ENCODE data around the gene KMT2A.
"Not testable (repeated sequence)": the region's sequence is repeated elsewhere in the genome, so short reads cannot be mapped to it uniquely, and the experiment has no call there.

KMT2A gene

GRCh38 chr11:118415062-118415738 is 21.1 kb upstream of the KMT2A start:
- Mint-ChIP-seq H3K4me3 (no peak overlapping the region), H3K27me3 (no peaks in the 10 kb centered on the region), H3K9me3 (no peaks in the 10 kb centered on the region), H3K36me3 (ENCODE audit: insufficient read depth) (peaks cover 14% of the 10 kb centered on the region), H3K4me1 (peaks cover 4% of the 10 kb centered on the region), H3K27ac (ENCODE audit: low read depth) (no peak overlapping the region)
- ATAC-seq (replicated peaks; ENCODE audit: extremely low read depth, poor library complexity, severe bottlenecking) (no peak), DNase-seq (ENCODE audit: low spot score in 2 of 2) (no peak)

GRCh38 chr11:118415739-118416068 is 20.6 kb upstream of the KMT2A start:
- no peak for ATAC-seq (replicated peaks; ENCODE audit: extremely low read depth, poor library complexity, severe bottlenecking)
- no peak overlapping the region for H3K27ac Mint-ChIP-seq (ENCODE audit: low read depth)
- no peak overlapping the region for H3K4me3 Mint-ChIP-seq
- H3K4me1 Mint-ChIP-seq = peaks cover under 1% of the 10 kb centered on the region
- H3K27me3 Mint-ChIP-seq = no peaks in the 10 kb centered on the region
- peaks cover 13% of the 10 kb centered on the region for H3K36me3 Mint-ChIP-seq (ENCODE audit: insufficient read depth)
- no peaks in the 10 kb centered on the region for H3K9me3 Mint-ChIP-seq
- no peak for DNase-seq (ENCODE audit: low spot score in 2 of 2)

- H3K36me3 Mint-ChIP-seq (ENCODE audit: insufficient read depth) = not testable (repeated sequence)
These were observed 19.4 kb upstream of the KMT2A start for GRCh38 chr11:118416900-118417299.

GRCh38 chr11:118417801-118418200 is 18.5 kb upstream of the KMT2A start:
- H3K36me3 Mint-ChIP-seq (ENCODE audit: insufficient read depth) = peaks cover 7% of the 10 kb centered on the region
- H3K4me3 Mint-ChIP-seq = no peak overlapping the region
- no peaks in the 10 kb centered on the region for H3K9me3 Mint-ChIP-seq
- no peaks in the 10 kb centered on the region for H3K4me1 Mint-ChIP-seq
- H3K27me3 Mint-ChIP-seq = no peaks in the 10 kb centered on the region
- no peak for ATAC-seq (replicated peaks; ENCODE audit: extremely low read depth, poor library complexity, severe bottlenecking)
- no peak for DNase-seq (ENCODE audit: low spot score in 2 of 2)
- H3K27ac Mint-ChIP-seq (ENCODE audit: low read depth) = no peak overlapping the region

More at GRCh38 chr11:118416900-118417299, 19.4 kb upstream of the KMT2A start:
- DNase-seq (ENCODE audit: low spot score in 2 of 2); H3K27ac Mint-ChIP-seq (ENCODE audit: low read depth); ATAC-seq (replicated peaks; ENCODE audit: extremely low read depth, poor library complexity, severe bottlenecking); H3K27me3 Mint-ChIP-seq; H3K4me3 Mint-ChIP-seq; H3K9me3 Mint-ChIP-seq; H3K4me1 Mint-ChIP-seq: not testable (repeated sequence)

GRCh38 chr11:118418766-118419165 is 17.5 kb upstream of the KMT2A start:
- Mint-ChIP-seq H3K4me3 (no peak overlapping the region), H3K36me3 (ENCODE audit: insufficient read depth) (peaks cover 9% of the 10 kb centered on the region), H3K4me1 (no peaks in the 10 kb centered on the region), H3K9me3 (no peaks in the 10 kb centered on the region), H3K27me3 (no peaks in the 10 kb centered on the region), H3K27ac (ENCODE audit: low read depth) (no peak overlapping the region)
- ATAC-seq (replicated peaks; ENCODE audit: extremely low read depth, poor library complexity, severe bottlenecking) (no peak), DNase-seq (ENCODE audit: low spot score in 2 of 2) (no peak)

GRCh38 chr11:118427707-118428106 is 8.6 kb upstream of the KMT2A start:
- no peak overlapping the region for H3K4me3 Mint-ChIP-seq
- ATAC-seq (replicated peaks; ENCODE audit: extremely low read depth, poor library complexity, severe bottlenecking) = no peak
- no peaks in the 10 kb centered on the region for H3K27me3 Mint-ChIP-seq
- no peaks in the 10 kb centered on the region for H3K4me1 Mint-ChIP-seq
- DNase-seq (ENCODE audit: low spot score in 2 of 2) = no peak
- H3K9me3 Mint-ChIP-seq = no peaks in the 10 kb centered on the region
- no peak overlapping the region for H3K27ac Mint-ChIP-seq (ENCODE audit: low read depth)
- peaks cover 2% of the 10 kb centered on the region for H3K36me3 Mint-ChIP-seq (ENCODE audit: insufficient read depth)

GRCh38 chr11:118430956-118431355 is 5.3 kb upstream of the KMT2A start:
- Mint-ChIP-seq H3K4me3 (no peak overlapping the region), H3K27me3 (no peaks in the 10 kb centered on the region)

GRCh38 chr11:118434123-118434552 is 2.2 kb upstream of the KMT2A start:
- peak overlapping the region; percentile 97 for H3K27ac Mint-ChIP-seq (ENCODE audit: low read depth)
- H3K4me1 Mint-ChIP-seq = peaks cover 38% of the 10 kb centered on the region
- peaks cover 30% of the 10 kb centered on the region for H3K36me3 Mint-ChIP-seq (ENCODE audit: insufficient read depth)
- no peaks in the 10 kb centered on the region for H3K9me3 Mint-ChIP-seq
- ATAC-seq (replicated peaks; ENCODE audit: extremely low read depth, poor library complexity, severe bottlenecking) (no peak), DNase-seq (ENCODE audit: low spot score in 2 of 2) (no peak)
- no peaks in the 10 kb centered on the region for H3K27me3 Mint-ChIP-seq
- H3K4me3 Mint-ChIP-seq = peak overlapping the region; percentile 89

More at GRCh38 chr11:118430956-118431355, 5.3 kb upstream of the KMT2A start:
- Mint-ChIP-seq H3K9me3 (no peaks in the 10 kb centered on the region), H3K27ac (ENCODE audit: low read depth) (no peak overlapping the region), H3K4me1 (peaks cover 17% of the 10 kb centered on the region), H3K36me3 (ENCODE audit: insufficient read depth) (peaks cover 19% of the 10 kb centered on the region)
- ATAC-seq (replicated peaks; ENCODE audit: extremely low read depth, poor library complexity, severe bottlenecking) (no peak), DNase-seq (ENCODE audit: low spot score in 2 of 2) (no peak)

GRCh38 chr11:118434553-118435289 is 1.6 kb upstream of the KMT2A start:
- Mint-ChIP-seq H3K4me1 (peaks cover 44% of the 10 kb centered on the region), H3K9me3 (no peaks in the 10 kb centered on the region), H3K27ac (ENCODE audit: low read depth) (peak overlapping the region; percentile 97), H3K36me3 (ENCODE audit: insufficient read depth) (peaks cover 33% of the 10 kb centered on the region), H3K27me3 (no peaks in the 10 kb centered on the region), H3K4me3 (peak overlapping the region; percentile 89)
- ATAC-seq (replicated peaks; ENCODE audit: extremely low read depth, poor library complexity, severe bottlenecking) = no peak
- peak; percentile 20 to 23 for DNase-seq (ENCODE audit: low spot score in 2 of 2)

GRCh38 chr11:118435290-118435892 is 901 bp upstream of the KMT2A start:
- H3K9me3 Mint-ChIP-seq = no peaks in the 10 kb centered on the region
- peak overlapping the region; percentile 97 for H3K27ac Mint-ChIP-seq (ENCODE audit: low read depth)
- peak overlapping the region; percentile 89 for H3K4me3 Mint-ChIP-seq
- peak; percentile 5 for ATAC-seq (replicated peaks; ENCODE audit: extremely low read depth, poor library complexity, severe bottlenecking)
- H3K4me1 Mint-ChIP-seq = peaks cover 51% of the 10 kb centered on the region
- DNase-seq (ENCODE audit: low spot score in 2 of 2) = peak in 1 of 2 donors; percentile 38
- no peaks in the 10 kb centered on the region for H3K27me3 Mint-ChIP-seq
- H3K36me3 Mint-ChIP-seq (ENCODE audit: insufficient read depth) = peaks cover 34% of the 10 kb centered on the region

GRCh38 chr11:118436639-118437207 is 431 bp downstream of the KMT2A start:
- H3K27me3 Mint-ChIP-seq = no peaks in the 10 kb centered on the region
- no peaks in the 10 kb centered on the region for H3K9me3 Mint-ChIP-seq
- H3K27ac Mint-ChIP-seq (ENCODE audit: low read depth) = peak overlapping the region; percentile 97
- DNase-seq (ENCODE audit: low spot score in 2 of 2) = peak; percentile 19 to 50
- H3K4me3 Mint-ChIP-seq = peak overlapping the region; percentile 89
- H3K36me3 Mint-ChIP-seq (ENCODE audit: insufficient read depth) = peaks cover 38% of the 10 kb centered on the region
- peak; percentile 37 for ATAC-seq (replicated peaks; ENCODE audit: extremely low read depth, poor library complexity, severe bottlenecking)
- H3K4me1 Mint-ChIP-seq = peaks cover 62% of the 10 kb centered on the region

GRCh38 chr11:118437208-118438125 is 1.2 kb downstream of the KMT2A start:
- no peaks in the 10 kb centered on the region for H3K27me3 Mint-ChIP-seq
- peaks cover 69% of the 10 kb centered on the region for H3K4me1 Mint-ChIP-seq
- H3K4me3 Mint-ChIP-seq = peak overlapping the region; percentile 89
- no peaks in the 10 kb centered on the region for H3K9me3 Mint-ChIP-seq
- peak overlapping the region; percentile 97 for H3K27ac Mint-ChIP-seq (ENCODE audit: low read depth)
- DNase-seq (ENCODE audit: low spot score in 2 of 2) = no peak
- H3K36me3 Mint-ChIP-seq (ENCODE audit: insufficient read depth) = peaks cover 39% of the 10 kb centered on the region
- peak; percentile 10 for ATAC-seq (replicated peaks; ENCODE audit: extremely low read depth, poor library complexity, severe bottlenecking)
